ENCODE data around the gene ICOS. TPM values are rescaled to one million over a fixed set of nuclear protein-coding genes. Genes with fewer than 3 reads are reported as not detected.

Gene ICOS
- total RNA-seq, 1 experiment from 2014 or later = not detected

- H2AFZ ChIP-seq (ENCODE audit: low read length) = no peak overlapping the region
- no peaks in the 10 kb centered on the region for H4K20me1 ChIP-seq (ENCODE audit: low read length)
- H3F3A ChIP-seq (ENCODE audit: low read length, unreplicated experiment) = no peaks in the 10 kb centered on the region
- no peaks in the 10 kb centered on the region for H3K9me3 ChIP-seq (ENCODE audit: low read length)
- ChIA-PET POLR2A (ENCODE audit: unreplicated experiment) (no interaction called here), CTCF (no interaction called here)
- no peak for ATAC-seq
- H3K4me2 ChIP-seq (ENCODE audit: low read length) = no peak overlapping the region
- no peaks in the 10 kb centered on the region for H3K36me3 ChIP-seq (ENCODE audit: low read depth, low read length)
- no peaks in the 10 kb centered on the region for H3K9me2 ChIP-seq (replicated peaks; ENCODE audit: low read length)
- intact Hi-C loops (cut with micrococcal nuclease) = no loop called here
- TF ChIP-seq EZH2phosphoT487 (IDR thresholded peaks at IDR 0.05; ENCODE audit: borderline replicate concordance, low read length) (no peak), CTCF (conservative IDR thresholded peaks at IDR 0.05; ENCODE audit: low read depth, low read length) (no peak), EZH2 (IDR thresholded peaks at IDR 0.05; ENCODE audit: low read length, unreplicated experiment) (no peak)
- H3K27ac ChIP-seq (ENCODE audit: low read length) = no peak overlapping the region
- H3K9ac ChIP-seq (ENCODE audit: low read length) = no peak overlapping the region
- H3K4me3 ChIP-seq (ENCODE audit: low read length) = no peak overlapping the region
- H3K79me2 ChIP-seq (ENCODE audit: low read length) = no peaks in the 10 kb centered on the region
- BruUV-seq (replicated peaks) = no TSS peak
- DNase-seq = no peak
- peaks cover 47% of the 10 kb centered on the region for H3K27me3 ChIP-seq (ENCODE audit: low read length)
- H3K4me1 ChIP-seq (ENCODE audit: insufficient read depth, low read length) = 0 out of 2 replicates have a peak, but pooled peaks cover 7% of the 10 kb centered on the region
Observed at GRCh38 chr2:203996692-203997091, 60.1 kb downstream of the ICOS start.

GRCh38 chr2:203997481-203997880, 60.9 kb downstream of the ICOS start:
- no peak overlapping the region for H3K27ac ChIP-seq (ENCODE audit: low read length)
- no peaks in the 10 kb centered on the region for H3K9me3 ChIP-seq (ENCODE audit: low read length)
- 0 out of 2 replicates have a peak, but pooled peaks cover 7% of the 10 kb centered on the region for H3K4me1 ChIP-seq (ENCODE audit: insufficient read depth, low read length)
- TF ChIP-seq CTCF (conservative IDR thresholded peaks at IDR 0.05; ENCODE audit: low read depth, low read length) (no peak), EZH2phosphoT487 (IDR thresholded peaks at IDR 0.05; ENCODE audit: borderline replicate concordance, low read length) (no peak), EZH2 (IDR thresholded peaks at IDR 0.05; ENCODE audit: low read length, unreplicated experiment) (no peak)
- ATAC-seq (no peak), DNase-seq (no peak)
- H4K20me1 ChIP-seq (ENCODE audit: low read length) = no peaks in the 10 kb centered on the region
- intact Hi-C loops (cut with micrococcal nuclease) = no loop called here
- no peaks in the 10 kb centered on the region for H3K9me2 ChIP-seq (replicated peaks; ENCODE audit: low read length)
- H3K4me3 ChIP-seq (ENCODE audit: low read length) = no peak overlapping the region
- H3K4me2 ChIP-seq (ENCODE audit: low read length) = no peak overlapping the region
- BruUV-seq (replicated peaks) = no TSS peak
- peaks cover 39% of the 10 kb centered on the region for H3K27me3 ChIP-seq (ENCODE audit: low read length)
- no peak overlapping the region for H2AFZ ChIP-seq (ENCODE audit: low read length)
- H3F3A ChIP-seq (ENCODE audit: low read length, unreplicated experiment) = no peaks in the 10 kb centered on the region
- no peak overlapping the region for H3K9ac ChIP-seq (ENCODE audit: low read length)
- ChIA-PET POLR2A (ENCODE audit: unreplicated experiment) (no interaction called here), CTCF (no interaction called here)
- no peaks in the 10 kb centered on the region for H3K36me3 ChIP-seq (ENCODE audit: low read depth, low read length)
- H3K79me2 ChIP-seq (ENCODE audit: low read length) = no peaks in the 10 kb centered on the region

- no peaks in the 10 kb centered on the region for H3K79me2 ChIP-seq (ENCODE audit: low read length)
- no peak overlapping the region for H3K4me2 ChIP-seq (ENCODE audit: low read length)
- ATAC-seq (no peak), DNase-seq (peak; percentile 48)
- no peak overlapping the region for H2AFZ ChIP-seq (ENCODE audit: low read length)
- no peaks in the 10 kb centered on the region for H4K20me1 ChIP-seq (ENCODE audit: low read length)
- BruUV-seq (replicated peaks) = no TSS peak
- H3K9me2 ChIP-seq (replicated peaks; ENCODE audit: low read length) = no peaks in the 10 kb centered on the region
- intact Hi-C loops (cut with micrococcal nuclease) = no loop called here
- POLR2A ChIA-PET (ENCODE audit: unreplicated experiment) = no interaction called here
- no peaks in the 10 kb centered on the region for H3K9me3 ChIP-seq (ENCODE audit: low read length)
- TF ChIP-seq EZH2phosphoT487 (IDR thresholded peaks at IDR 0.05; ENCODE audit: borderline replicate concordance, low read length) = no peak
- no peak for TF ChIP-seq EZH2 (IDR thresholded peaks at IDR 0.05; ENCODE audit: low read length, unreplicated experiment)
- TF ChIP-seq CTCF (conservative IDR thresholded peaks at IDR 0.05; ENCODE audit: low read depth, low read length) = no peak
- H3K27me3 ChIP-seq (ENCODE audit: low read length) = peaks cover 32% of the 10 kb centered on the region
- H3K9ac ChIP-seq (ENCODE audit: low read length) = no peak overlapping the region
- H3F3A ChIP-seq (ENCODE audit: low read length, unreplicated experiment) = no peaks in the 10 kb centered on the region
- H3K4me3 ChIP-seq (ENCODE audit: low read length) = no peak overlapping the region
- CTCF ChIA-PET = no interaction called here
- no peaks in the 10 kb centered on the region for H3K36me3 ChIP-seq (ENCODE audit: low read depth, low read length)
- H3K27ac ChIP-seq (ENCODE audit: low read length) = no peak overlapping the region
- 0 out of 2 replicates have a peak, but pooled peaks cover 7% of the 10 kb centered on the region for H3K4me1 ChIP-seq (ENCODE audit: insufficient read depth, low read length)
Observed at GRCh38 chr2:203997980-203998809, 61.6 kb downstream of the ICOS start.

Measured in PC-3 (cell line).